ENCODE measurements around the gene PMIS2.

PMIS2 gene

GRCh38 chr19:35618857-35619256 is 32.9 kb downstream of the PMIS2 start:
- H3K9me3 ChIP-seq (ENCODE audit: low read length): no peaks in the 10 kb centered on the region
- no peaks in the 10 kb centered on the region for H3K4me1 ChIP-seq (ENCODE audit: insufficient read depth, low read length, severe bottlenecking)
- H4K20me1 ChIP-seq (ENCODE audit: insufficient read depth, low read length): no peaks in the 10 kb centered on the region
- TF ChIP-seq EZH2 (IDR thresholded peaks at IDR 0.05; ENCODE audit: borderline replicate concordance, low read length) (no peak), CTCF (IDR thresholded peaks at IDR 0.05; ENCODE audit: low read length) (no peak)
- no peaks in the 10 kb centered on the region for H3K79me2 ChIP-seq (ENCODE audit: insufficient read depth, low read length)
- peaks cover 43% of the 10 kb centered on the region for H3K36me3 ChIP-seq (ENCODE audit: insufficient read depth, low read length)
- no peak overlapping the region for H3K4me3 ChIP-seq (ENCODE audit: low read depth, low read length, poor library complexity, severe bottlenecking)
- H3K9me2 ChIP-seq (ENCODE audit: low read depth, low read length): no peaks in the 10 kb centered on the region
- no peak overlapping the region for H2AFZ ChIP-seq (ENCODE audit: low read length)
- no peaks in the 10 kb centered on the region for H3K27me3 ChIP-seq (ENCODE audit: insufficient read depth, low read length)
- H3K4me2 ChIP-seq (ENCODE audit: low read length): no peak overlapping the region
- H3F3A ChIP-seq (ENCODE audit: insufficient read depth, low read length): no peaks in the 10 kb centered on the region
- no peak overlapping the region for H3K27ac ChIP-seq (ENCODE audit: low read depth, low read length, poor library complexity, severe bottlenecking)
- no peak overlapping the region for H3K9ac ChIP-seq (ENCODE audit: low read length)

GRCh38 chr19:35619290-35619923 is 33.4 kb downstream of the PMIS2 start:
- H3K4me1 ChIP-seq (ENCODE audit: insufficient read depth, low read length, severe bottlenecking): no peaks in the 10 kb centered on the region
- H2AFZ ChIP-seq (ENCODE audit: low read length): no peak overlapping the region
- no peak overlapping the region for H3K27ac ChIP-seq (ENCODE audit: low read depth, low read length, poor library complexity, severe bottlenecking)
- no peak overlapping the region for H3K4me3 ChIP-seq (ENCODE audit: low read depth, low read length, poor library complexity, severe bottlenecking)
- TF ChIP-seq EZH2 (IDR thresholded peaks at IDR 0.05; ENCODE audit: borderline replicate concordance, low read length) (no peak), CTCF (IDR thresholded peaks at IDR 0.05; ENCODE audit: low read length) (no peak)
- no peak overlapping the region for H3K4me2 ChIP-seq (ENCODE audit: low read length)
- no peaks in the 10 kb centered on the region for H3K27me3 ChIP-seq (ENCODE audit: insufficient read depth, low read length)
- no peaks in the 10 kb centered on the region for H3K9me3 ChIP-seq (ENCODE audit: low read length)
- no peaks in the 10 kb centered on the region for H3K79me2 ChIP-seq (ENCODE audit: insufficient read depth, low read length)
- H3K9ac ChIP-seq (ENCODE audit: low read length): no peak overlapping the region
- no peaks in the 10 kb centered on the region for H3K9me2 ChIP-seq (ENCODE audit: low read depth, low read length)
- no peaks in the 10 kb centered on the region for H3F3A ChIP-seq (ENCODE audit: insufficient read depth, low read length)
- H3K36me3 ChIP-seq (ENCODE audit: insufficient read depth, low read length): peaks cover 43% of the 10 kb centered on the region
- H4K20me1 ChIP-seq (ENCODE audit: insufficient read depth, low read length): no peaks in the 10 kb centered on the region

- no peaks in the 10 kb centered on the region for H3K9me2 ChIP-seq (ENCODE audit: low read depth, low read length)
- H4K20me1 ChIP-seq (ENCODE audit: insufficient read depth, low read length): no peaks in the 10 kb centered on the region
- H2AFZ ChIP-seq (ENCODE audit: low read length): no peak overlapping the region
- H3K4me3 ChIP-seq (ENCODE audit: low read depth, low read length, poor library complexity, severe bottlenecking): no peak overlapping the region
- no peaks in the 10 kb centered on the region for H3K4me1 ChIP-seq (ENCODE audit: insufficient read depth, low read length, severe bottlenecking)
- TF ChIP-seq EZH2 (IDR thresholded peaks at IDR 0.05; ENCODE audit: borderline replicate concordance, low read length) (no peak), CTCF (IDR thresholded peaks at IDR 0.05; ENCODE audit: low read length) (no peak)
- H3K9ac ChIP-seq (ENCODE audit: low read length): no peak overlapping the region
- H3K36me3 ChIP-seq (ENCODE audit: insufficient read depth, low read length): peaks cover 43% of the 10 kb centered on the region
- H3K4me2 ChIP-seq (ENCODE audit: low read length): no peak overlapping the region
- H3K27me3 ChIP-seq (ENCODE audit: insufficient read depth, low read length): no peaks in the 10 kb centered on the region
- H3K79me2 ChIP-seq (ENCODE audit: insufficient read depth, low read length): no peaks in the 10 kb centered on the region
- H3K9me3 ChIP-seq (ENCODE audit: low read length): no peaks in the 10 kb centered on the region
- no peak overlapping the region for H3K27ac ChIP-seq (ENCODE audit: low read depth, low read length, poor library complexity, severe bottlenecking)
- no peaks in the 10 kb centered on the region for H3F3A ChIP-seq (ENCODE audit: insufficient read depth, low read length)
Observed at GRCh38 chr19:35620001-35620400, 34.0 kb downstream of the PMIS2 start.

Data from OCI-LY1 (cell line).